HFFc6 (cell line): ENCODE results near the gene SHISA9. TPM values are rescaled to one million over a fixed set of nuclear protein-coding genes. Genes with fewer than 3 reads are reported as not detected.

Source experiments
- DNase-seq: peaks from one replicate; pipeline ENCODE4 v3.0.0-alpha.2; 2018
- H3K27ac Mint-ChIP-seq: 2 replicates; pipeline ENCODE4 v1.8.0; 2020; ENCODE audit warnings: mild to moderate bottlenecking, mixed read lengths
- H3K27me3 Mint-ChIP-seq: 2 replicates; pipeline ENCODE4 v1.8.0; 2021; ENCODE audit warnings: mild to moderate bottlenecking, moderate library complexity, mixed read lengths; ENCODE audit not compliant: insufficient read depth
- H3K36me3 Mint-ChIP-seq: 2 replicates; pipeline ENCODE4 v1.8.0; 2021; ENCODE audit warnings: low read depth, mixed read lengths
- H3K4me1 Mint-ChIP-seq: 2 replicates; pipeline ENCODE4 v1.8.0; 2020; ENCODE audit warnings: low read depth, mixed read lengths
- H3K4me3 Mint-ChIP-seq: 2 replicates; pipeline ENCODE4 v1.8.0; 2020; ENCODE audit warnings: mild to moderate bottlenecking, moderate library complexity, mixed read lengths
- H3K9me3 Mint-ChIP-seq: 2 replicates; pipeline ENCODE4 v1.8.0; 2020; ENCODE audit warnings: mild to moderate bottlenecking, mixed read lengths
- CTCF ChIP-seq: fragments of 200-600 bp; sonication (generic); IDR thresholded peaks from 2 replicates; pipeline ENCODE4 v1.5.0; 2021; ENCODE audit warnings: antibody characterized with exemption, mild to moderate bottlenecking
- total RNA-seq, 6 experiments: library from RNA; stranded (reverse); fragmentation: NEBNext Ultra II Directional; extraction: Animal tissue kit (Norgen Biotek cat#: 25700); gene quantifications; 2 replicates in 1 of 6; 3 replicates in 5 of 6; pipeline ENCODE4 v1.2.3, GENCODE V29; 2021

SHISA9 gene
- total RNA-seq, 6 experiments from 2014 or later: not detected

GRCh38 chr16:12976936-12977335, 75.5 kb downstream of the SHISA9 start:
- H3K27ac Mint-ChIP-seq: no peak overlapping the region
- H3K9me3 Mint-ChIP-seq: peaks cover 15% of the 10 kb centered on the region
- no peak for DNase-seq

GRCh38 chr16:12985516-12985915, 84.1 kb downstream of the SHISA9 start:
- no peak overlapping the region for H3K4me3 Mint-ChIP-seq
- H3K4me1 Mint-ChIP-seq: no peaks in the 10 kb centered on the region
- H3K36me3 Mint-ChIP-seq: no peaks in the 10 kb centered on the region
- TF ChIP-seq CTCF: no peak
- peaks cover 27% of the 10 kb centered on the region for H3K9me3 Mint-ChIP-seq
- DNase-seq: no peak
- no peak overlapping the region for H3K27ac Mint-ChIP-seq
- H3K27me3 Mint-ChIP-seq: no peaks in the 10 kb centered on the region; the same call in none of the 2 replicates

More at GRCh38 chr16:12976936-12977335, 75.5 kb downstream of the SHISA9 start:
- no peaks in the 10 kb centered on the region for H3K4me1 Mint-ChIP-seq
- H3K27me3 Mint-ChIP-seq: peaks cover 1% of the 10 kb centered on the region; the same call in 1 of the 2 replicates
- TF ChIP-seq CTCF: no peak
- no peak overlapping the region for H3K4me3 Mint-ChIP-seq
- no peaks in the 10 kb centered on the region for H3K36me3 Mint-ChIP-seq

- Mint-ChIP-seq H3K27ac (no peak overlapping the region), H3K36me3 (no peaks in the 10 kb centered on the region), H3K4me1 (no peaks in the 10 kb centered on the region), H3K9me3 (peaks cover 26% of the 10 kb centered on the region), H3K4me3 (no peak overlapping the region), H3K27me3 (no peaks in the 10 kb centered on the region; the same call in none of the 2 replicates)
- DNase-seq: no peak
- no peak for TF ChIP-seq CTCF
Observed at GRCh38 chr16:12988071-12988470, 86.7 kb downstream of the SHISA9 start.

- no peak for TF ChIP-seq CTCF
- no peak overlapping the region for H3K27ac Mint-ChIP-seq
- no peaks in the 10 kb centered on the region; the same call in 1 of the 2 replicates for H3K27me3 Mint-ChIP-seq
- H3K4me1 Mint-ChIP-seq: no peaks in the 10 kb centered on the region
- H3K9me3 Mint-ChIP-seq: peaks cover 29% of the 10 kb centered on the region
- DNase-seq: no peak
- H3K4me3 Mint-ChIP-seq: no peak overlapping the region
- H3K36me3 Mint-ChIP-seq: no peaks in the 10 kb centered on the region
Observed at GRCh38 chr16:12992066-12992465, 90.7 kb downstream of the SHISA9 start.

GRCh38 chr16:12994402-12994801, 93.0 kb downstream of the SHISA9 start:
- Mint-ChIP-seq H3K4me1 (no peaks in the 10 kb centered on the region), H3K27me3 (no peaks in the 10 kb centered on the region; the same call in 1 of the 2 replicates), H3K27ac (no peak overlapping the region), H3K36me3 (no peaks in the 10 kb centered on the region), H3K9me3 (peaks cover 25% of the 10 kb centered on the region), H3K4me3 (no peak overlapping the region)
- no peak for TF ChIP-seq CTCF
- no peak for DNase-seq
